Measurements from ENCODE around the gene PPP1R17. TPM values are rescaled to one million over a fixed set of nuclear protein-coding genes. Genes with fewer than 3 reads are reported as not detected.

The PPP1R17 gene
- total and polyA plus RNA-seq, 2 of the 13 experiments (the other 11 are each of a cell fraction or from before 2014, with no cell fraction given): not detected

- FAIRE-seq (no peak), ATAC-seq (no peak), DNase-seq (ENCODE audit: low spot score) (no peak)
- BruUV-seq (replicated peaks): no TSS peak
- no peak overlapping the region for H3K4me3 ChIP-seq (replicated peaks in 1 of 3; ENCODE audit: insufficient read depth in 1 of 3, low read depth in 2 of 3, low read length in 3 of 3)
- H3K79me2 ChIP-seq (ENCODE audit: insufficient read depth, low read length): no peaks in the 10 kb centered on the region
- TF ChIP-seq, protein P1, sequence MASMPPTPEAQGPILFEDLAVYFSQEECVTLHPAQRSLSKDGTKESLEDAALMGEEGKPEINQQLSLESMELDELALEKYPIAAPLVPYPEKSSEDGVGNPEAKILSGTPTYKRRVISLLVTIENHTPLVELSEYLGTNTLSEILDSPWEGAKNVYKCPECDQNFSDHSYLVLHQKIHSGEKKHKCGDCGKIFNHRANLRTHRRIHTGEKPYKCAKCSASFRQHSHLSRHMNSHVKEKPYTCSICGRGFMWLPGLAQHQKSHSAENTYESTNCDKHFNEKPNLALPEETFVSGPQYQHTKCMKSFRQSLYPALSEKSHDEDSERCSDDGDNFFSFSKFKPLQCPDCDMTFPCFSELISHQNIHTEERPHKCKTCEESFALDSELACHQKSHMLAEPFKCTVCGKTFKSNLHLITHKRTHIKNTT (CRISPR knock-in tag; IDR thresholded peaks at IDR 0.05): no peak
- TF ChIP-seq, protein P2, sequence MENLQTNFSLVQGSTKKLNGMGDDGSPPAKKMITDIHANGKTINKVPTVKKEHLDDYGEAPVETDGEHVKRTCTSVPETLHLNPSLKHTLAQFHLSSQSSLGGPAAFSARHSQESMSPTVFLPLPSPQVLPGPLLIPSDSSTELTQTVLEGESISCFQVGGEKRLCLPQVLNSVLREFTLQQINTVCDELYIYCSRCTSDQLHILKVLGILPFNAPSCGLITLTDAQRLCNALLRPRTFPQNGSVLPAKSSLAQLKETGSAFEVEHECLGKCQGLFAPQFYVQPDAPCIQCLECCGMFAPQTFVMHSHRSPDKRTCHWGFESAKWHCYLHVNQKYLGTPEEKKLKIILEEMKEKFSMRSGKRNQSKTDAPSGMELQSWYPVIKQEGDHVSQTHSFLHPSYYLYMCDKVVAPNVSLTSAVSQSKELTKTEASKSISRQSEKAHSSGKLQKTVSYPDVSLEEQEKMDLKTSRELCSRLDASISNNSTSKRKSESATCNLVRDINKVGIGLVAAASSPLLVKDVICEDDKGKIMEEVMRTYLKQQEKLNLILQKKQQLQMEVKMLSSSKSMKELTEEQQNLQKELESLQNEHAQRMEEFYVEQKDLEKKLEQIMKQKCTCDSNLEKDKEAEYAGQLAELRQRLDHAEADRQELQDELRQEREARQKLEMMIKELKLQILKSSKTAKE (CRISPR knock-in tag; IDR thresholded peaks at IDR 0.05; ENCODE audit: borderline replicate concordance): no peak
- TF ChIP-seq ZNF776 (CRISPR knock-in tag; IDR thresholded peaks at IDR 0.05) (no peak), ADNP (CRISPR knock-in tag; IDR thresholded peaks at IDR 0.05) (no peak), MTA1 (CRISPR knock-in tag; IDR thresholded peaks at IDR 0.05; ENCODE audit: borderline replicate concordance) (no peak), SALL1 (CRISPR knock-in tag; IDR thresholded peaks at IDR 0.05) (no peak), SP4 (CRISPR knock-in tag; IDR thresholded peaks at IDR 0.05) (no peak), ZNF138 (CRISPR knock-in tag; IDR thresholded peaks at IDR 0.05; ENCODE audit: low read depth) (no peak), ZNF180 (CRISPR knock-in tag; IDR thresholded peaks at IDR 0.05; ENCODE audit: borderline replicate concordance, low read depth) (no peak), JUN (CRISPR knock-in tag; IDR thresholded peaks at IDR 0.05) (no peak)
- 43% methylated on average over 7 of the region's 7 CpGs for WGBS (ENCODE audit: low lambda C conversion rate)
- intact Hi-C loops (cut with micrococcal nuclease; ENCODE audit: unreplicated experiment) (no loop called here), in situ Hi-C loops (cut with HindIII; ENCODE audit: extremely low pct_ligation_motif_present, low pct_unique_long_range_greater_than_20kb) (loop anchor here (25.0 kb wide), 1 partner anchor 460 kb away; no protein-coding TSS in a partner anchor)
- H3K36me3 ChIP-seq (replicated peaks in 1 of 2; ENCODE audit: control insufficient read depth in 1 of 2, insufficient read depth in 2 of 2, low read length in 2 of 2): no peaks in the 10 kb centered on the region
- ChIA-PET CTCF (ENCODE audit: low intra/inter-chr PET ratio, low total read pairs) (no interaction called here), POLR2A (interaction anchor here (0.7 kb wide), 1 partner anchor 204 kb away, joined by 4 read pairs; no protein-coding TSS in a partner anchor)
- no peak overlapping the region for H3K27ac ChIP-seq (ENCODE audit: extremely low read length, insufficient read depth, low read length)
- no peaks in the 10 kb centered on the region for H3K27me3 ChIP-seq (ENCODE audit: control insufficient read depth in 1 of 2, insufficient read depth in 2 of 2, low read length in 2 of 2)
- H3K4me2 ChIP-seq (ENCODE audit: low read depth, low read length): no peak overlapping the region
- H4K20me1 ChIP-seq (ENCODE audit: insufficient read depth, low read length): no peaks in the 10 kb centered on the region
- no peak overlapping the region for H2AFZ ChIP-seq (ENCODE audit: low read length)
- no peak overlapping the region for H3K9ac ChIP-seq (ENCODE audit: insufficient read depth, low read depth, low read length)
- no peaks in the 10 kb centered on the region for H3K9me3 ChIP-seq (ENCODE audit: low read length)
- H3K4me1 ChIP-seq (ENCODE audit: insufficient read depth, low read length): no peaks in the 10 kb centered on the region
These were observed 39.5 kb upstream of the PPP1R17 start for GRCh38 chr7:31647511-31647910.
